Fibroblast of lung (primary cell): ENCODE results near the gene WDR7.

Experiments used
- CTCF ChIP-seq, 2 donors: IDR thresholded peaks in 1 of 2; conservative IDR thresholded peaks in 1 of 2; 1 replicate in 1 of 2; 2 replicates in 1 of 2; pipeline ENCODE4 v1.5.1; 2011 to 2012; ENCODE audit warnings: low read length in 2 of 2, control low read depth in 1 of 2, inconsistent platforms in 1 of 2, low read depth in 1 of 2, mild to moderate bottlenecking in 1 of 2
- EZH2 ChIP-seq: IDR thresholded peaks from 2 replicates; pipeline ENCODE4 v1.5.1; 2012; ENCODE audit warnings: low read length, control low read depth, mild to moderate bottlenecking; ENCODE audit errors: missing control alignments

- TF ChIP-seq CTCF (conservative IDR thresholded peaks at IDR 0.05 in 1 of 2, IDR thresholded peaks at IDR 0.05 in 1 of 2; ENCODE audit: low read depth in 1 of 2, low read length in 2 of 2): no peak
- TF ChIP-seq EZH2: no peak
Measured at GRCh38 chr18:56647071-56647470, 4.1 kb upstream of the WDR7 start.
